IMR-90 (cell line): ENCODE results near the gene ZNF385D. TPM values are rescaled to one million over a fixed set of nuclear protein-coding genes. Genes with fewer than 3 reads are reported as not detected.

ENCODE experiments used
- ATAC-seq: fragments of 200-7000 bp; cut with Tn5 transposase; 2 replicates; pipeline ENCODE4 v1.9.1; 2020; ENCODE audit warnings: low read depth, mild to moderate bottlenecking, moderate library complexity
- BruUV-seq: library from RNA; stranded (reverse); fragments of 400-500 nt; replicated peaks from 2 replicates; lab custom pipeline; 2021; lab: Mats Ljungman, UMichigan
- CTCF ChIA-PET: fragments of 300-600 bp; formaldehyde crosslinking; extraction: SDS; loops from one replicate; lab custom pipeline; 2021; ENCODE audit warnings: antibody characterized with exemption; lab: Yijun Ruan, JAX
- POLR2A ChIA-PET: fragments of 300-600 bp; sonication (Branson Sonifier 250); formaldehyde crosslinking; loops from one replicate; lab custom pipeline; 2022; ENCODE audit warnings: antibody characterized with exemption; ENCODE audit not compliant: unreplicated experiment; lab: Charles Lee
- DNase-seq: peaks from one replicate; pipeline ENCODE4 v3.0.0; 2013
- H2AFZ ChIP-seq: replicated peaks from 2 replicates; pipeline ENCODE3; 2013; ENCODE audit warnings: low read length, mild to moderate bottlenecking; ENCODE audit not compliant: poor library complexity
- H2AK5ac ChIP-seq: 2 replicates; pipeline ENCODE4 v1.6.1; 2013; ENCODE audit warnings: low read depth, low read length, inconsistent platforms
- H2AK9ac ChIP-seq: replicated peaks from 2 replicates; pipeline ENCODE3; 2013; ENCODE audit warnings: mild to moderate bottlenecking, low read depth, low read length, moderate library complexity; ENCODE audit not compliant: poor library complexity
- H2BK120ac ChIP-seq: 2 replicates; pipeline ENCODE4 v1.6.1; 2013; ENCODE audit warnings: low read depth, low read length, inconsistent platforms
- H2BK15ac ChIP-seq: 3 replicates; pipeline ENCODE4 v1.6.1; 2013; ENCODE audit warnings: low read depth, low read length, inconsistent platforms
- H2BK20ac ChIP-seq: 2 replicates; pipeline ENCODE4 v1.6.1; 2013; ENCODE audit warnings: low read depth, mild to moderate bottlenecking, inconsistent platforms, low read length, moderate library complexity
- H2BK5ac ChIP-seq: 2 replicates; pipeline ENCODE4 v1.6.1; 2013; ENCODE audit warnings: mild to moderate bottlenecking, low read depth, low read length, inconsistent platforms; ENCODE audit not compliant: poor library complexity, severe bottlenecking
- H3K14ac ChIP-seq: replicated peaks from 2 replicates; pipeline ENCODE4 v1.6.1; 2013; ENCODE audit warnings: low read depth, low read length, inconsistent platforms
- H3K18ac ChIP-seq: 2 replicates; pipeline ENCODE4 v1.6.1; 2013; ENCODE audit warnings: low read depth, low read length, control low read depth
- H3K23ac ChIP-seq: 2 replicates; pipeline ENCODE4 v1.6.1; 2013; ENCODE audit warnings: low read depth, low read length, inconsistent platforms
- H3K27ac ChIP-seq: 2 replicates; pipeline ENCODE4 v1.5.1; 2013; ENCODE audit warnings: mild to moderate bottlenecking, control low read depth, low read length; ENCODE audit not compliant: insufficient read depth
- H3K27me3 ChIP-seq: 2 replicates; pipeline ENCODE4 v1.6.1; 2013; ENCODE audit warnings: low read length; ENCODE audit not compliant: control insufficient read depth, insufficient read depth
- H3K36me3 ChIP-seq: 2 replicates; pipeline ENCODE4 v1.6.1; 2013; ENCODE audit warnings: low read length, mixed read lengths; ENCODE audit not compliant: control insufficient read depth, insufficient read depth
- H3K4ac ChIP-seq: 2 replicates; pipeline ENCODE4 v1.6.1; 2013; ENCODE audit warnings: low read depth, low read length, inconsistent platforms
- H3K4me1 ChIP-seq: 2 replicates; pipeline ENCODE4 v1.6.1; 2013; ENCODE audit warnings: low read length, mixed read lengths; ENCODE audit not compliant: control insufficient read depth, insufficient read depth
- H3K4me2 ChIP-seq: 2 replicates; pipeline ENCODE4 v1.6.1; 2013; ENCODE audit warnings: low read depth, mild to moderate bottlenecking, control low read depth, low read length, moderate library complexity
- H3K4me3 ChIP-seq: 2 replicates; pipeline ENCODE4 v1.5.1; 2013; ENCODE audit warnings: low read depth, mild to moderate bottlenecking, control low read depth, low read length, moderate library complexity; ENCODE audit not compliant: insufficient read depth
- H3K56ac ChIP-seq: 2 replicates; pipeline ENCODE4 v1.6.1; 2013; ENCODE audit warnings: low read length, inconsistent platforms; ENCODE audit not compliant: insufficient read depth; ENCODE audit errors: extremely low read depth
- H3K79me1 ChIP-seq, 2 experiments: 2 replicates each; pipeline ENCODE4 v1.6.1; 2013; ENCODE audit warnings: low read length in 2 of 2, inconsistent platforms in 1 of 2, low read depth in 1 of 2
- H3K9ac ChIP-seq: 2 replicates; pipeline ENCODE4 v1.6.1; 2013; ENCODE audit warnings: low read depth, low read length, control low read depth
- H3K9me1 ChIP-seq: 2 replicates; pipeline ENCODE4 v1.6.1; 2013; ENCODE audit warnings: low read length, inconsistent platforms; ENCODE audit not compliant: insufficient read depth
- H3K9me3 ChIP-seq: 2 replicates; pipeline ENCODE4 v1.6.1; 2013; ENCODE audit warnings: low read length; ENCODE audit not compliant: control insufficient read depth, insufficient read depth
- H4K20me1 ChIP-seq: 2 replicates; pipeline ENCODE4 v1.6.1; 2013; ENCODE audit warnings: low read length, inconsistent platforms; ENCODE audit not compliant: insufficient read depth
- H4K5ac ChIP-seq: 2 replicates; pipeline ENCODE4 v1.6.1; 2013; ENCODE audit warnings: mild to moderate bottlenecking, low read depth, low read length, control low read depth
- H4K8ac ChIP-seq, 2 experiments: 2 replicates each; pipeline ENCODE4 v1.6.1; 2013; ENCODE audit warnings: low read depth in 2 of 2, low read length in 2 of 2, control low read depth in 1 of 2, inconsistent platforms in 1 of 2
- H4K91ac ChIP-seq: 2 replicates; pipeline ENCODE4 v1.6.1; 2013; ENCODE audit warnings: low read depth, low read length, inconsistent platforms; ENCODE audit not compliant: insufficient read depth
- CHD1 ChIP-seq: IDR thresholded peaks from 2 replicates; pipeline ENCODE4 v1.6.1; 2012; ENCODE audit warnings: low read depth, low read length, improper control_type of control experiment
- CTCF ChIP-seq: conservative IDR thresholded peaks from 2 replicates; pipeline ENCODE4 v1.5.1; 2012; ENCODE audit warnings: mild to moderate bottlenecking, low read depth, low read length, improper control_type of control experiment
- MAFK ChIP-seq: IDR thresholded peaks from 2 replicates; pipeline ENCODE4 v1.6.1; 2012; ENCODE audit warnings: low read depth, low read length, improper control_type of control experiment
- MXI1 ChIP-seq: IDR thresholded peaks from 2 replicates; pipeline ENCODE4 v1.6.1; 2012; ENCODE audit warnings: low read depth, mild to moderate bottlenecking, low read length, moderate library complexity, borderline replicate concordance
- NFE2L2 ChIP-seq: fragments of 150-350 bp; IDR thresholded peaks from 2 replicates; pipeline ENCODE4 v1.6.1; 2016; ENCODE audit warnings: low read depth, mild to moderate bottlenecking, low read length
- RAD21 ChIP-seq: IDR thresholded peaks from 2 replicates; pipeline ENCODE4 v1.6.1; 2012; ENCODE audit warnings: low read length, improper control_type of control experiment
- RCOR1 ChIP-seq: IDR thresholded peaks from 2 replicates; pipeline ENCODE4 v1.6.1; 2012; ENCODE audit warnings: mild to moderate bottlenecking, low read length, improper control_type of control experiment; ENCODE audit not compliant: insufficient replicate concordance
- RFX5 ChIP-seq: IDR thresholded peaks from 2 replicates; pipeline ENCODE4 v1.8.0; 2012; ENCODE audit warnings: low read depth, mild to moderate bottlenecking, low read length, moderate library complexity
- SMC3 ChIP-seq: fragments of 150-350 bp; IDR thresholded peaks from 2 replicates; pipeline ENCODE4 v1.6.1; 2016; ENCODE audit warnings: low read depth, mild to moderate bottlenecking, antibody characterized with exemption, low read length, moderate library complexity
- whole genome bisulfite sequencing, 2 experiments: methylation state at CpG; one replicate each; pipeline versions ENCODE4 v1.1.5 to v1.1.7; 2013; ENCODE audit warnings: missing lambda C conversion rate in 2 of 2; ENCODE audit not compliant: insufficient read length in 1 of 2; ENCODE audit errors: extremely low coverage in 2 of 2; 5-methylcytosine and 5-hydroxymethylcytosine counted together
- dilution Hi-C: fragments of 300-500 bp; cut with HindIII; formaldehyde crosslinking; loops from one replicate; pipeline ENCODE4 v1.14.3; 2018; ENCODE audit warnings: low sequenced_read_pairs; ENCODE audit not compliant: unreplicated experiment
- in situ Hi-C: fragments of 300-500 bp; cut with MboI; formaldehyde crosslinking; loops from 3 replicates; pipeline ENCODE4 v1.14.3; 2019; ENCODE audit warnings: low sequenced_read_pairs, inconsistent platforms, mixed read lengths
- intact Hi-C: fragments of 100-400 bp; cut with micrococcal nuclease; formaldehyde crosslinking; loops from 2 replicates; pipeline ENCODE4 v1.10.0; 2022
- polyA plus RNA-seq, 3 experiments: library from polyadenylated mRNA; depleted of rRNA; stranded (reverse); fragments of >200 nt; gene quantifications; 2 replicates each; pipeline ENCODE4 v1.2.3, GENCODE V29; 2012; ENCODE audit warnings: low replicate concordance in 1 of 3
- total RNA-seq: library from RNA; depleted of rRNA; stranded (reverse); fragments of >200 nt; gene quantifications from 2 replicates; pipeline ENCODE4 v1.2.3, GENCODE V29; 2012

Gene ZNF385D
- total and polyA plus RNA-seq, 2 of the 4 experiments (the other 2 are of a cell fraction), result 0.18 to 2.4 TPM

DNA sequence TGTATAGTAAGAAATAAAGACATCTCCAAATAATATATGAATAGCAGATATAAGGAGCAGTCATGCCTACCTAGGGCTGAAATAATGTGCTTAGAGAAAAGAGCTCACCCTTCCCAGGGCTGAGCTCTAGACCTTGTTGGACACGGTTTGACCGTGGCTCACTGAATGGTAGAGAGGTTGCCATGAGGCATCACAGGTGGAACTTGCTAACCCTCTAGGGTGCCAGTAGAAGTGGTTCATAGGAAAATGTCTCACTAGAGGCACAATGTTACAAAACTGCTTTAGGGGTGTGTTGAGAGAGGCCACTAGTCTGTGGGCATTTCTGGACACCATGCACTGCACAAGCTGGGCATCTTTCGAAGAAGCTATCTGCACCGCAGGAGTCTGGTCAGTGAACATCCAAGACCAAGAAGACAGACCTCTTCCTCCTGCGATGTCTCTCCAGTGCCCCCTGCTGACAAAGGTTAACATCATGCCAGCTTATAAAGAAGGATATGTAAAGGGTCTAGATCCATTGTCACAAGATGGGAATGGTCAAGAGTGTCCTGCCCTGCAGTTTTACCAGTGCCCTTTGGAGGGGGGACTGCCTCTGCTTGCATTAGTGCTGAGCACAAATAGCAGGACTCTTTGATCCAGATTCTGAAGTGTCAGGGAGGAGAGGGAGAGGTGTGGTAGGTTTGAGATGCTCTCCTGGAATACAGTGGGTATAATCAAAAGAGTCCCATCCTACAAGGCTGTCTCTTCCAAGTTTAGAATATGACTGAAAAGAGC lies 266.8 kb downstream of the ZNF385D start:
- no peak overlapping the region for H3K9ac ChIP-seq
- no peak overlapping the region for H2AK5ac ChIP-seq
- no peak overlapping the region for H2BK5ac ChIP-seq
- H3K9me3 ChIP-seq, result no peaks in the 10 kb centered on the region
- in situ Hi-C loops (loop anchor here (10.0 to 25.0 kb wide), 2 partner anchors 969 to 1147 kb away; no protein-coding TSS in a partner anchor), intact Hi-C loops (loop anchor here (1.0 to 10.0 kb wide), 5 partner anchors 411 to 1144 kb away; no protein-coding TSS in a partner anchor), dilution Hi-C loops (no loop called here)
- ATAC-seq (peak; percentile 92), DNase-seq (peak; percentile 62)
- no peak overlapping the region for H3K56ac ChIP-seq
- no peak overlapping the region for H2BK120ac ChIP-seq
- H3K79me1 ChIP-seq, result no peaks in the 10 kb centered on the region
- no peaks in the 10 kb centered on the region for H3K9me1 ChIP-seq
- WGBS, 2 experiments, result 83% methylated on average over 4 of the region's 5 CpGs; no CpG with 5 or more reads in 1 of the 2 experiments
- H4K20me1 ChIP-seq, result no peaks in the 10 kb centered on the region
- ChIA-PET CTCF (no interaction called here), POLR2A (no interaction called here)
- H3K4me3 ChIP-seq, result no peak overlapping the region
- H2BK15ac ChIP-seq, result no peak overlapping the region
- BruUV-seq, result no TSS peak
- no peaks in the 10 kb centered on the region for H3K27me3 ChIP-seq
- no peak overlapping the region for H4K8ac ChIP-seq
- no peak overlapping the region for H2AFZ ChIP-seq
- peak; percentile 71 for TF ChIP-seq RAD21
- no peak for TF ChIP-seq CHD1
- TF ChIP-seq RCOR1, result no peak
- TF ChIP-seq MAFK, result no peak
- TF ChIP-seq RFX5, result no peak
- peak; percentile 56 for TF ChIP-seq CTCF
- TF ChIP-seq NFE2L2, result no peak
- no peak for TF ChIP-seq MXI1
- peak; percentile 55 for TF ChIP-seq SMC3
- no peak overlapping the region for H3K23ac ChIP-seq
- H3K4me2 ChIP-seq, result no peak overlapping the region
- no peak overlapping the region for H2BK20ac ChIP-seq
- no peaks in the 10 kb centered on the region for H3K36me3 ChIP-seq
- H3K4ac ChIP-seq, result no peak overlapping the region
- no peak overlapping the region for H2AK9ac ChIP-seq
- H4K91ac ChIP-seq, result no peak overlapping the region
- H3K14ac ChIP-seq, result no peak overlapping the region
- no peaks in the 10 kb centered on the region for H3K4me1 ChIP-seq
- no peak overlapping the region for H3K27ac ChIP-seq
- H3K18ac ChIP-seq, result no peak overlapping the region
- no peak overlapping the region for H4K5ac ChIP-seq
